GM21576 (cell line): ENCODE measurements around the gene PCBD2.
"Not testable (repeated sequence)": the region's sequence is repeated elsewhere in the genome, so short reads cannot be mapped to it uniquely, and the experiment has no call there.

ENCODE experiments used
- ATAC-seq: cut with Tn5 transposase; IDR thresholded peaks from one replicate; pipeline ENCODE4 v1.9.1; 2021; ENCODE audit warnings: mild to moderate bottlenecking, moderate library complexity; ENCODE audit not compliant: unreplicated experiment

The PCBD2 gene

GRCh38 chr5:134957920-134958608, 53.1 kb downstream of the PCBD2 start:
- ATAC-seq, result no peak

GRCh38 chr5:134958755-134959154, 53.8 kb downstream of the PCBD2 start:
- ATAC-seq, result no peak

GRCh38 chr5:134963098-134963497, 58.2 kb downstream of the PCBD2 start:
- no peak for ATAC-seq

GRCh38 chr5:134964359-134965270, 59.7 kb downstream of the PCBD2 start:
- no peak for ATAC-seq

GRCh38 chr5:134965271-134965825, 60.4 kb downstream of the PCBD2 start:
- no peak for ATAC-seq

GRCh38 chr5:134967607-134968006, 62.7 kb downstream of the PCBD2 start, which contains the start of gene CATSPER3:
Gene CATSPER3, plus strand, starts transcription at chr5:134967907. Its CDS starts 85 bp downstream, at chr5:134967992.
- ATAC-seq, result no peak

- ATAC-seq, result no peak
Observed at GRCh38 chr5:134968055-134968454, 63.1 kb downstream of the PCBD2 start.

GRCh38 chr5:134969166-134969565, 64.2 kb downstream of the PCBD2 start:
- ATAC-seq, result no peak

- no peak for ATAC-seq
Observed at GRCh38 chr5:134975078-134975715, 70.3 kb downstream of the PCBD2 start.

- ATAC-seq, result no peak
Observed at GRCh38 chr5:134975843-134976242, 70.9 kb downstream of the PCBD2 start.

GRCh38 chr5:134976841-134977240, 71.9 kb downstream of the PCBD2 start:
- ATAC-seq, result no peak

- no peak for ATAC-seq
Observed at GRCh38 chr5:134979416-134979815, 74.5 kb downstream of the PCBD2 start.

- ATAC-seq, result no peak
Observed at GRCh38 chr5:134982230-134982629, 77.3 kb downstream of the PCBD2 start.

- ATAC-seq, result no peak
Observed at GRCh38 chr5:134989266-134989830, 84.4 kb downstream of the PCBD2 start.

- ATAC-seq, result not testable (repeated sequence)
Observed at GRCh38 chr5:134990183-134990582, 85.3 kb downstream of the PCBD2 start.

GRCh38 chr5:134992148-134992547, 87.2 kb downstream of the PCBD2 start:
- no peak for ATAC-seq

- no peak for ATAC-seq
Observed at GRCh38 chr5:134993161-134993560, 88.2 kb downstream of the PCBD2 start.

GRCh38 chr5:134994560-134995156, 89.7 kb downstream of the PCBD2 start:
- no peak for ATAC-seq

GRCh38 chr5:134995850-134996402, 91.0 kb downstream of the PCBD2 start:
- no peak for ATAC-seq

- no peak for ATAC-seq
Observed at GRCh38 chr5:134997015-134997414, 92.1 kb downstream of the PCBD2 start.
